Spleen (tissue), 11 donors: Measurements from ENCODE around the gene GPR61. TPM values are rescaled to one million over a fixed set of nuclear protein-coding genes. Genes with fewer than 3 reads are reported as not detected.

Experiments used
- DNase-seq: peaks from one replicate; pipeline ENCODE4 v3.0.0-alpha.2; 2020
- H3K27ac ChIP-seq, 8 donors: fragments of 200-600 bp; sonication (generic) in 7 of 8; 1 replicate in 4 of 8; 2 replicates in 4 of 8; pipeline versions ENCODE4 v1.5.0 to v1.8.0; 2016 to 2021; ENCODE audit warnings: inconsistent platforms in 4 of 8, mild to moderate bottlenecking in 4 of 8, moderate library complexity in 1 of 8
- H3K27me3 ChIP-seq, 7 donors: fragments of 200-600 bp; sonication (generic) in 6 of 7; replicated peaks in 1 of 7; 1 replicate in 4 of 7; 2 replicates in 3 of 7; pipeline versions ENCODE4 v1.5.0 to v1.8.0; 2016 to 2021; ENCODE audit warnings: inconsistent platforms in 3 of 7, mild to moderate bottlenecking in 1 of 7
- H3K36me3 ChIP-seq, 6 donors: fragments of 200-600 bp; sonication (generic) in 5 of 6; 1 replicate in 4 of 6; 2 replicates in 2 of 6; pipeline versions ENCODE4 v1.5.0 to v1.8.0; 2016 to 2021; ENCODE audit warnings: inconsistent platforms in 2 of 6
- H3K4me1 ChIP-seq, 6 donors: fragments of 200-600 bp; sonication (generic) in 5 of 6; 1 replicate in 3 of 6; 2 replicates in 3 of 6; pipeline versions ENCODE4 v1.5.0 to v1.8.0; 2016 to 2021; ENCODE audit warnings: inconsistent platforms in 3 of 6
- H3K4me3 ChIP-seq, 8 donors: fragments of 200-600 bp; sonication (generic) in 7 of 8; 1 replicate in 4 of 8; 2 replicates in 4 of 8; pipeline versions ENCODE4 v1.5.0 to v1.8.0; 2016 to 2021; ENCODE audit warnings: inconsistent platforms in 4 of 8, mild to moderate bottlenecking in 4 of 8, moderate library complexity in 2 of 8
- H3K9me3 ChIP-seq, 8 donors: fragments of 200-600 bp; sonication (generic) in 7 of 8; 1 replicate in 4 of 8; 2 replicates in 4 of 8; pipeline versions ENCODE4 v1.5.0 to v1.8.0; 2016 to 2021; ENCODE audit warnings: inconsistent platforms in 4 of 8
- CTCF ChIP-seq, 11 experiments: fragments of 200-600 bp in 7 of 11; fragments of 450-650 bp in 4 of 11; sonication (generic) in 4 of 11; IDR thresholded peaks in 8 of 11; conservative IDR thresholded peaks in 3 of 11; 1 replicate in 7 of 11; 2 replicates in 4 of 11; pipeline versions ENCODE4 v1.4.0 to v1.8.0; 2016 to 2021; ENCODE audit warnings: antibody characterized with exemption in 11 of 11, inconsistent platforms in 4 of 11, mild to moderate bottlenecking in 1 of 11
- POLR2A ChIP-seq, 3 donors: fragments of 450-650 bp; IDR thresholded peaks; one replicate each; pipeline ENCODE4 v1.5.1; 2017; ENCODE audit warnings: antibody characterized with exemption in 3 of 3, mild to moderate bottlenecking in 1 of 3
- POLR2AphosphoS5 ChIP-seq, 3 donors: sonication (generic); formaldehyde crosslinking; IDR thresholded peaks; one replicate each; pipeline ENCODE4 v1.5.1; 2017; ENCODE audit warnings: antibody characterized with exemption in 3 of 3
- WGBS, 5 donors: extraction: QIAGEN DNeasy Blood & Tissue Kit in 3 of 5; methylation state at CpG; one replicate each; pipeline versions ENCODE4 v1.1.5 to v1.1.7; 2013 to 2018; 5-methylcytosine and 5-hydroxymethylcytosine counted together
- intact Hi-C: fragments of 100-400 bp; cut with DNase I; formaldehyde crosslinking; loops from one replicate; pipeline ENCODE4 v1.15.0; 2023; ENCODE audit warnings: low total_unique reads
- polyA plus RNA-seq, 3 donors: library from polyadenylated mRNA; stranded (reverse); fragments of 200-250 nt; gene quantifications; one replicate each; pipeline ENCODE4 v1.2.1, GENCODE V29; 2013
- total RNA-seq, 7 donors: library from RNA; depleted of rRNA in 3 of 7; stranded (reverse); fragments of >200 nt in 3 of 7; fragmentation: NEBNext Ultra II Directional in 4 of 7; extraction: Animal tissue kit (Norgen Biotek cat#: 25700) in 4 of 7; gene quantifications; one replicate each; pipeline versions ENCODE4 v1.1.0 to v1.2.1, GENCODE V29; 2016 to 2021
- donor health status: healthy with polysubstance abuse.
- donor health status: DM: no; HTN: no; CAD: no; lungs with moderate emphysema.
- donor health status: DM: no; HTN: no; CAD: no.
- donor health status: Bipolar disorder and iron deficiency.
- donor health status: healthy.
- donor health status: DM: no; HTN: no; CAD: no.
- donor health status: DM: yes; HTN: yes; CAD: no.

Gene GPR61
- total and polyA plus RNA-seq, 10 donors, result not detected

- TF ChIP-seq POLR2A (IDR thresholded peaks at IDR 0.05) (no peak), CTCF (IDR thresholded peaks at IDR 0.05 in 8 of 11, conservative IDR thresholded peaks at IDR 0.05 in 3 of 11) (no peak), POLR2AphosphoS5 (IDR thresholded peaks at IDR 0.05) (no peak)
- Histone ChIP-seq H3K27me3 (no peaks in the 10 kb centered on the region), H3K9me3 (no peaks in the 10 kb centered on the region), H3K27ac (no peak overlapping the region), H3K4me3 (no peak overlapping the region), H3K36me3 (no peaks in the 10 kb centered on the region), H3K4me1 (peaks cover 16 to 100% (median 87%) of the 10 kb centered on the region in 6 donors)
- no peak for DNase-seq
- WGBS, 5 donors, result 80 to 88% (median 86%) methylated on average over 7 of the region's 7 CpGs
- intact Hi-C loops, result no loop called here
Observed at GRCh38 chr1:109564194-109564878, 24.7 kb downstream of the GPR61 start.

GRCh38 chr1:109565241-109565640 lies 25.6 kb downstream of the GPR61 start:
- Histone ChIP-seq H3K9me3 (no peaks in the 10 kb centered on the region), H3K36me3 (no peaks in the 10 kb centered on the region), H3K27me3 (no peaks in the 10 kb centered on the region), H3K27ac (no peak overlapping the region), H3K4me1 (peaks cover 17 to 100% (median 86%) of the 10 kb centered on the region in 6 donors), H3K4me3 (no peak overlapping the region)
- intact Hi-C loops, result no loop called here
- 91 to 95% (median 93%) methylated on average over 3 of the region's 3 CpGs for WGBS, 5 donors
- DNase-seq, result no peak
- TF ChIP-seq POLR2A (IDR thresholded peaks at IDR 0.05), result no peak
- no peak for TF ChIP-seq POLR2AphosphoS5 (IDR thresholded peaks at IDR 0.05)
- no peak for TF ChIP-seq CTCF (IDR thresholded peaks at IDR 0.05 in 8 of 11, conservative IDR thresholded peaks at IDR 0.05 in 3 of 11)

GRCh38 chr1:109566982-109567381 lies 27.3 kb downstream of the GPR61 start:
- Histone ChIP-seq H3K9me3 (no peaks in the 10 kb centered on the region), H3K4me3 (no peak overlapping the region), H3K27ac (no peak overlapping the region), H3K27me3 (no peaks in the 10 kb centered on the region), H3K4me1 (peaks cover 19 to 100% (median 81%) of the 10 kb centered on the region in 6 donors), H3K36me3 (no peaks in the 10 kb centered on the region)
- intact Hi-C loops, result no loop called here
- TF ChIP-seq POLR2AphosphoS5 (IDR thresholded peaks at IDR 0.05), result no peak
- no peak for TF ChIP-seq CTCF (IDR thresholded peaks at IDR 0.05 in 8 of 11, conservative IDR thresholded peaks at IDR 0.05 in 3 of 11)
- no peak for TF ChIP-seq POLR2A (IDR thresholded peaks at IDR 0.05)
- DNase-seq, result no peak
- 77 to 94% (median 84%) methylated on average over 1 of the region's 1 CpG for WGBS, 5 donors

GRCh38 chr1:109567877-109568672 lies 28.4 kb downstream of the GPR61 start:
- DNase-seq, result no peak
- Histone ChIP-seq H3K9me3 (no peaks in the 10 kb centered on the region), H3K4me1 (peaks cover 9 to 100% (median 81%) of the 10 kb centered on the region in 6 donors), H3K27ac (peak overlapping the region in 3 of 8 donors; percentile 34 to 66 (median 39)), H3K36me3 (no peaks in the 10 kb centered on the region), H3K27me3 (no peaks in the 10 kb centered on the region), H3K4me3 (no peak overlapping the region)
- intact Hi-C loops, result no loop called here
- TF ChIP-seq POLR2A (IDR thresholded peaks at IDR 0.05) (no peak), CTCF (IDR thresholded peaks at IDR 0.05 in 8 of 11, conservative IDR thresholded peaks at IDR 0.05 in 3 of 11) (no peak), POLR2AphosphoS5 (IDR thresholded peaks at IDR 0.05) (no peak)
- 93 to 98% (median 96%) methylated on average over 4 of the region's 4 CpGs for WGBS, 5 donors
